Activated CD4-positive, CD25-positive, alpha-beta regulatory T cell (primary cell): ENCODE measurements around the gene ZNF619.

ENCODE experiments used
- DNase-seq, 4 experiments: peaks; one replicate each; lab custom pipeline; 2025; lab: John Stamatoyannopoulos, UW

Gene ZNF619

DNA sequence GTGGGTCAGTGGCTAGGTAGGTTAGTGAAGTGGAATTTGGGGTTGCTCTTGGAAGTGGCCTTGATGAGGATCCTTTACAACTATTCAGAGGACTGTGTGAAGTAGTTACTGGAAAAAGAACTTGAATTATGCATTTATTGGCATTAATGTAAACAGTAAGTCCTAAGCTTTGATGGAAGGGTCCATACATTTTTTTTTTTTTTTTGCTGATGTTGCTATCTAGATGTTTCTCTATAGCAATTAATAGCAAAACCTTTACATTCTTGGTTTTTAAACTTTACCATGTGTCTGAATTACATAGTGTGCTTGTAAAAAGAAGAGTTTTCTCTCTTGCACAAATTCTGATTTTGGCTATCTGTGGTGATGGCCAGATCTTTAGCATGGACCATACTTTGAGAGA is 57.4 kb downstream of the ZNF619 start:
- DNase-seq = no peak
